Caco-2 (cell line): ENCODE measurements around the gene ATP2B1. TPM values are rescaled to one million over a fixed set of nuclear protein-coding genes. Genes with fewer than 3 reads are reported as not detected.

Source experiments
- BruUV-seq: library from RNA; stranded (reverse); fragments of 400-500 nt; replicated peaks from 2 replicates; lab custom pipeline; 2021; lab: Mats Ljungman, UMichigan
- CTCF ChIA-PET: fragments of 300-600 bp; sonication (Branson Sonifier 250); formaldehyde crosslinking; loops from one replicate; lab custom pipeline; 2022; ENCODE audit warnings: antibody characterized with exemption; lab: Charles Lee
- POLR2A ChIA-PET: fragments of 300-600 bp; sonication (Branson Sonifier 250); formaldehyde crosslinking; loops from one replicate; lab custom pipeline; 2022; ENCODE audit warnings: antibody characterized with exemption; lab: Charles Lee
- DNase-seq, 2 experiments: peaks; one replicate each; pipeline versions ENCODE4 v3.0.0 to v3.0.0-alpha.2; 2020 to 2022
- H3K27me3 ChIP-seq: replicated peaks from 2 replicates; pipeline ENCODE4 v1.6.0; 2011; ENCODE audit warnings: low read length; ENCODE audit not compliant: control insufficient read depth, insufficient read depth
- H3K36me3 ChIP-seq: 2 replicates; pipeline ENCODE4 v1.5.1; 2011; ENCODE audit warnings: low read length; ENCODE audit not compliant: control insufficient read depth, insufficient read depth
- H3K4me1 ChIP-seq: fragments of 250-450 bp; sonication (Bioruptor Pico); 2 replicates; pipeline ENCODE4 v1.5.1; 2020; ENCODE audit warnings: mild to moderate bottlenecking
- H3K4me3 ChIP-seq: 2 replicates; pipeline ENCODE4 v1.5.1; 2011; ENCODE audit warnings: low read depth, mild to moderate bottlenecking, control low read depth, low read length
- H3K9me3 ChIP-seq: fragments of 250-450 bp; sonication (Bioruptor Pico); 2 replicates; pipeline ENCODE4 v1.5.1; 2020; ENCODE audit warnings: mild to moderate bottlenecking, moderate library complexity
- H3K27ac Mint-ChIP-seq: one replicate; pipeline ENCODE4 v1.8.0; 2022; ENCODE audit warnings: mixed read lengths; ENCODE audit not compliant: unreplicated experiment
- H3K27me3 Mint-ChIP-seq: one replicate; pipeline ENCODE4 v1.8.0; 2022; ENCODE audit warnings: mixed read lengths; ENCODE audit not compliant: insufficient read depth, unreplicated experiment
- H3K36me3 Mint-ChIP-seq: one replicate; pipeline ENCODE4 v1.8.0; 2022; ENCODE audit warnings: mild to moderate bottlenecking, mixed read lengths; ENCODE audit not compliant: insufficient read depth, unreplicated experiment
- H3K4me1 Mint-ChIP-seq: one replicate; pipeline ENCODE4 v1.8.0; 2022; ENCODE audit warnings: low read depth, mixed read lengths; ENCODE audit not compliant: unreplicated experiment
- H3K4me3 Mint-ChIP-seq: one replicate; pipeline ENCODE4 v1.8.0; 2022; ENCODE audit warnings: mild to moderate bottlenecking, moderate library complexity, mixed read lengths; ENCODE audit not compliant: unreplicated experiment
- H3K9me3 Mint-ChIP-seq: one replicate; pipeline ENCODE4 v1.8.0; 2022; ENCODE audit warnings: mixed read lengths; ENCODE audit not compliant: unreplicated experiment
- CTCF ChIP-seq, 2 experiments: fragments of 200-600 bp in 1 of 2; IDR thresholded peaks; 1 replicate in 1 of 2; 2 replicates in 1 of 2; pipeline versions ENCODE4 v1.5.1 to v1.8.0; 2011 to 2022; ENCODE audit warnings: antibody characterized with exemption in 1 of 2, control low read depth in 1 of 2, inconsistent platforms in 1 of 2, low read depth in 1 of 2, low read length in 1 of 2, mild to moderate bottlenecking in 1 of 2, moderate library complexity in 1 of 2; ENCODE audit not compliant: insufficient read depth in 1 of 2, severe bottlenecking in 1 of 2, unreplicated experiment in 1 of 2
- intact Hi-C: fragments of 100-400 bp; cut with micrococcal nuclease; formaldehyde crosslinking; loops from one replicate; pipeline ENCODE4 v1.10.0; 2022; ENCODE audit not compliant: unreplicated experiment
- total RNA-seq: library from RNA; stranded (reverse); gene quantifications from 2 replicates; pipeline ENCODE4 v1.2.3, GENCODE V29; 2022

The ATP2B1 gene
- total RNA-seq, 1 experiment from 2014 or later: 107 TPM

- BruUV-seq: no TSS peak
- Histone ChIP-seq H3K27me3 (no peaks in the 10 kb centered on the region), H3K4me3 (peak overlapping the region; percentile 98), H3K9me3 (no peaks in the 10 kb centered on the region), H3K4me1 (peaks cover 11% of the 10 kb centered on the region; the same call in 1 of the 2 replicates), H3K36me3 (no peaks in the 10 kb centered on the region; the same call in 1 of the 2 replicates)
- Mint-ChIP-seq H3K4me1 (peaks cover 18% of the 10 kb centered on the region), H3K27ac (peak overlapping the region; percentile 91), H3K4me3 (peak overlapping the region; percentile 79), H3K27me3 (no peaks in the 10 kb centered on the region), H3K9me3 (no peaks in the 10 kb centered on the region), H3K36me3 (peaks cover 15% of the 10 kb centered on the region)
- ChIA-PET POLR2A (interaction anchor here (0.5 to 1.2 kb wide), 5 partner anchors 20 to 420 kb away, joined by 3 to 7 read pairs (median 6); no protein-coding TSS in a partner anchor), CTCF (interaction anchor here (0.6 to 1.5 kb wide), 4 partner anchors 93 to 362 kb away, joined by 3 to 6 read pairs (median 4); no protein-coding TSS in a partner anchor)
- peak; percentile 98 to 99 for DNase-seq
- no peak for TF ChIP-seq CTCF (IDR thresholded peaks at IDR 0.05; ENCODE audit: insufficient read depth in 1 of 2, low read depth in 1 of 2, low read length in 1 of 2, severe bottlenecking in 1 of 2, unreplicated experiment in 1 of 2)
- intact Hi-C loops: loop anchor here (1.0 to 10.0 kb wide), 9 partner anchors 47 to 393 kb away; partner anchors contain the start of gene DUSP6
Observed at GRCh38 chr12:89709157-89709994, 738 bp upstream of the ATP2B1 start.

GRCh38 chr12:89707703-89708564 lies 704 bp downstream of the ATP2B1 start:
- H3K9me3 ChIP-seq: no peaks in the 10 kb centered on the region
- Mint-ChIP-seq H3K36me3 (peaks cover 15% of the 10 kb centered on the region), H3K4me3 (peak overlapping the region; percentile 79), H3K27me3 (no peaks in the 10 kb centered on the region), H3K9me3 (no peaks in the 10 kb centered on the region), H3K27ac (peak overlapping the region; percentile 77), H3K4me1 (peaks cover 24% of the 10 kb centered on the region)
- POLR2A ChIA-PET: interaction anchor here (1.2 kb wide), 1 partner anchor 95 kb away, joined by 3 read pairs; no protein-coding TSS in a partner anchor
- intact Hi-C loops: loop anchor here (1.0 to 10.0 kb wide), 8 partner anchors 46 to 394 kb away; partner anchors contain the start of gene DUSP6
- BruUV-seq: no TSS peak
- H3K4me3 ChIP-seq: peak overlapping the region; percentile 98
- peak; percentile 48 to 56 for DNase-seq
- peaks cover 22% of the 10 kb centered on the region for H3K4me1 ChIP-seq
- no peaks in the 10 kb centered on the region for H3K27me3 ChIP-seq
- peak in 1 of 2 experiments; percentile 13 for TF ChIP-seq CTCF (IDR thresholded peaks at IDR 0.05; ENCODE audit: insufficient read depth in 1 of 2, low read depth in 1 of 2, low read length in 1 of 2, severe bottlenecking in 1 of 2, unreplicated experiment in 1 of 2)
- CTCF ChIA-PET: no interaction called here
- H3K36me3 ChIP-seq: no peaks in the 10 kb centered on the region; the same call in 1 of the 2 replicates
